ENCODE results near the gene HPS5. TPM values are rescaled to one million over a fixed set of nuclear protein-coding genes. Genes with fewer than 3 reads are reported as not detected.

Gene HPS5
- total and polyA plus RNA-seq, 2 of the 13 experiments (the other 11 are each of a cell fraction or from before 2014, with no cell fraction given) = 6.6 to 25.5 TPM

- no peak for TF ChIP-seq ZNF101 (CRISPR knock-in tag; IDR thresholded peaks at IDR 0.05; ENCODE audit: borderline replicate concordance, low read depth)
- TF ChIP-seq RXRB (CRISPR knock-in tag; IDR thresholded peaks at IDR 0.05; ENCODE audit: borderline replicate concordance) = peak; percentile 62
- no peak for TF ChIP-seq PAWR (CRISPR knock-in tag; IDR thresholded peaks at IDR 0.05; ENCODE audit: borderline replicate concordance)
- TF ChIP-seq KMT2B (CRISPR knock-in tag; IDR thresholded peaks at IDR 0.05) = peak; percentile 52; the same call in 1 of the 2 replicates
- no peak for TF ChIP-seq TBP (CRISPR knock-in tag; IDR thresholded peaks at IDR 0.05)
- no peak for TF ChIP-seq BRCA1 (CRISPR knock-in tag; IDR thresholded peaks at IDR 0.05)
- TF ChIP-seq NFE2 (CRISPR knock-in tag; IDR thresholded peaks at IDR 0.05) = no peak
- TF ChIP-seq ZNF124 (CRISPR knock-in tag; IDR thresholded peaks at IDR 0.05) = no peak
- TF ChIP-seq HES4 (CRISPR knock-in tag; IDR thresholded peaks at IDR 0.05; ENCODE audit: borderline replicate concordance) = no peak
- TF ChIP-seq ZNF557 (CRISPR knock-in tag; IDR thresholded peaks at IDR 0.05) = no peak
- no peak for TF ChIP-seq ASH2L (IDR thresholded peaks at IDR 0.05; ENCODE audit: insufficient read length, low read depth, low read length)
- no peak for TF ChIP-seq ZNF350 (CRISPR knock-in tag; IDR thresholded peaks at IDR 0.05; ENCODE audit: borderline replicate concordance, low read depth)
- no peak for TF ChIP-seq PHF5A (CRISPR knock-in tag; IDR thresholded peaks at IDR 0.05; ENCODE audit: low read depth, unreplicated experiment)
- peak; percentile 84 for TF ChIP-seq MED1 (CRISPR knock-in tag; IDR thresholded peaks at IDR 0.05)
- TF ChIP-seq NFKB2 (CRISPR knock-in tag; IDR thresholded peaks at IDR 0.05; ENCODE audit: borderline replicate concordance) = no peak
- no peak for TF ChIP-seq FOXM1 (CRISPR knock-in tag; IDR thresholded peaks at IDR 0.05)
- TF ChIP-seq ZNF484 (CRISPR knock-in tag; IDR thresholded peaks at IDR 0.05; ENCODE audit: borderline replicate concordance, low read depth) = no peak
- TF ChIP-seq ZBED4 (CRISPR knock-in tag; IDR thresholded peaks at IDR 0.05; ENCODE audit: borderline replicate concordance) = 0 out of 2 replicates have a peak, but pooled peaks have one; percentile 14
- no peak for TF ChIP-seq RFX1 (IDR thresholded peaks at IDR 0.05)
- TF ChIP-seq ZNF280D (CRISPR knock-in tag; IDR thresholded peaks at IDR 0.05) = no peak
- TF ChIP-seq SIX1 (CRISPR knock-in tag; IDR thresholded peaks at IDR 0.05; ENCODE audit: borderline replicate concordance) = no peak
- TF ChIP-seq ZNF615 (CRISPR knock-in tag; IDR thresholded peaks at IDR 0.05; ENCODE audit: borderline replicate concordance) = no peak
- no peak for TF ChIP-seq ZFP62 (CRISPR knock-in tag; IDR thresholded peaks at IDR 0.05)
- TF ChIP-seq ZNF597 (CRISPR knock-in tag; IDR thresholded peaks at IDR 0.05) = no peak
Observed at GRCh38 chr11:18236664-18237356, 85.1 kb downstream of the HPS5 start, which contains the start of gene SAA4 (continued).
